Muscle layer of duodenum (tissue), 2 donors: ENCODE results near the gene KLHL22.
"Not testable (repeated sequence)": the region's sequence is repeated elsewhere in the genome, so short reads cannot be mapped to it uniquely, and the experiment has no call there.

Experiments used
- H3K27ac ChIP-seq: one replicate; pipeline ENCODE4 v1.7.0; 2013; ENCODE audit warnings: mild to moderate bottlenecking, low read length
- H3K27me3 ChIP-seq: one replicate; pipeline ENCODE4 v1.7.0; 2013; ENCODE audit warnings: low read depth, mild to moderate bottlenecking, control low read depth, low read length
- H3K36me3 ChIP-seq, 2 donors: one replicate each; pipeline ENCODE4 v1.7.0; 2013; ENCODE audit warnings: low read length in 2 of 2, control low read depth in 1 of 2, mild to moderate bottlenecking in 1 of 2; ENCODE audit not compliant: insufficient read depth in 2 of 2, control insufficient read depth in 1 of 2
- H3K4me1 ChIP-seq, 2 donors: one replicate each; pipeline ENCODE4 v1.7.0; 2013; ENCODE audit warnings: low read length in 2 of 2, mild to moderate bottlenecking in 2 of 2, control low read depth in 1 of 2, moderate library complexity in 1 of 2; ENCODE audit not compliant: insufficient read depth in 2 of 2, control insufficient read depth in 1 of 2
- H3K4me3 ChIP-seq, 2 donors: one replicate each; pipeline ENCODE4 v1.7.0; 2013; ENCODE audit warnings: low read length in 2 of 2, low read depth in 1 of 2, mild to moderate bottlenecking in 1 of 2
- H3K9me3 ChIP-seq, 2 donors: one replicate each; pipeline ENCODE4 v1.7.0; 2013; ENCODE audit warnings: low read length in 2 of 2, control low read depth in 1 of 2, mild to moderate bottlenecking in 1 of 2; ENCODE audit not compliant: control insufficient read depth in 1 of 2
- donor health status: healthy.

KLHL22 gene

GRCh38 chr22:20420157-20420842 lies 75.3 kb downstream of the KLHL22 start:
- Histone ChIP-seq H3K36me3 (no peaks in the 10 kb centered on the region), H3K4me1 (peaks cover 0 to 23% of the 10 kb centered on the region in 2 donors), H3K9me3 (no peaks in the 10 kb centered on the region), H3K27ac (no peak overlapping the region), H3K27me3 (no peaks in the 10 kb centered on the region), H3K4me3 (no peak overlapping the region)

DNA sequence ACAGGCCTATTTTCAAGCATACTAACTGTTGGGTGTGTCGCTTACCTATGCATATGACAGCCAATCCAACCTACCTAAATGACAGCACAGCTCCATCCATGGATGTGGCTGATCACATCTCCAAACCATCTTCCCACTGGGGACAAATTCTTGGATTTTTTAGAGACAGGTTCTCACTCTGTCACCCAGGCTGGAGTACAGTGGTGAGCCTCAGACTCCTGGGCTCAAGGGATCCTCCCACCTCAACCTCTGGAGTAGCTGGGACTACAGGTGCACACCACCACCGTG lies 76.0 kb downstream of the KLHL22 start:
- H3K4me3 ChIP-seq: no peak overlapping the region
- no peaks in the 10 kb centered on the region for H3K9me3 ChIP-seq
- no peaks in the 10 kb centered on the region for H3K27me3 ChIP-seq
- no peak overlapping the region for H3K27ac ChIP-seq
- no peaks in the 10 kb centered on the region for H3K36me3 ChIP-seq
- peaks cover 0 to 23% of the 10 kb centered on the region in 2 donors for H3K4me1 ChIP-seq

GRCh38 chr22:20418211-20418788 lies 77.3 kb downstream of the KLHL22 start:
- no peaks in the 10 kb centered on the region for H3K36me3 ChIP-seq
- no peak overlapping the region for H3K27ac ChIP-seq
- H3K4me3 ChIP-seq: peak overlapping the region in 1 of 2 donors; percentile 46
- H3K4me1 ChIP-seq: peaks cover 0 to 17% of the 10 kb centered on the region in 2 donors
- H3K9me3 ChIP-seq: no peaks in the 10 kb centered on the region
- no peaks in the 10 kb centered on the region for H3K27me3 ChIP-seq

DNA sequence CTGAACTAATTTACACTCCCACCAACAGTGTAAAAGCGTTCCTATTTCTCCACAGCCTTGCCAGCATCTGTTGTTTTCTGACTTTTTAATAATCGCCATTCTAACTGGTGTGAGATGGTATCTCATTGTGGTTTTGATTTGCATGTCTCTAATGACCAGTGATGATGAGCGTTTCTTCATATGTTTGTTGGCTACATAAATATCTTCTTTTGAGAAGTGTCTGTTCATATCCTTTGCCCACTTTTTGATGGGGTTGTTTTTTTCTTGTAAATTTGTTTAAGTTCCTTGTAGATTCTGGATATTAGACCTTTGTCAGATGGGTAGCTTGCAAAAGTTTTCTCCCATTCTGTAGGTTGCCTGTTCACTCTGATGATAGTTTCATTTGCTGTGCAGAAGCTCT lies 79.9 kb downstream of the KLHL22 start:
- not testable (repeated sequence) for H3K4me3 ChIP-seq, H3K27ac ChIP-seq, H3K9me3 ChIP-seq, H3K4me1 ChIP-seq, H3K27me3 ChIP-seq, H3K36me3 ChIP-seq

GRCh38 chr22:20415241-20415640 lies 80.4 kb downstream of the KLHL22 start:
- not testable (repeated sequence) for H3K4me1 ChIP-seq, H3K36me3 ChIP-seq, H3K27me3 ChIP-seq, H3K9me3 ChIP-seq, H3K27ac ChIP-seq, H3K4me3 ChIP-seq

- H3K4me3 ChIP-seq: no peak overlapping the region
- H3K36me3 ChIP-seq: no peaks in the 10 kb centered on the region
- no peak overlapping the region for H3K27ac ChIP-seq
- H3K9me3 ChIP-seq: no peaks in the 10 kb centered on the region
- no peaks in the 10 kb centered on the region for H3K27me3 ChIP-seq
- H3K4me1 ChIP-seq: peaks cover 0 to 7% of the 10 kb centered on the region in 2 donors
These were observed 81.1 kb downstream of the KLHL22 start for GRCh38 chr22:20414450-20414849.

- H3K36me3 ChIP-seq: no peaks in the 10 kb centered on the region
- no peaks in the 10 kb centered on the region for H3K27me3 ChIP-seq
- H3K9me3 ChIP-seq: no peaks in the 10 kb centered on the region
- H3K4me3 ChIP-seq: no peak overlapping the region
- peaks cover 0 to 7% of the 10 kb centered on the region in 2 donors for H3K4me1 ChIP-seq
- H3K27ac ChIP-seq: no peak overlapping the region
These were observed 81.5 kb downstream of the KLHL22 start for GRCh38 chr22:20414059-20414440.

- H3K27ac ChIP-seq: no peak overlapping the region
- no peaks in the 10 kb centered on the region for H3K9me3 ChIP-seq
- H3K27me3 ChIP-seq: no peaks in the 10 kb centered on the region
- H3K36me3 ChIP-seq: no peaks in the 10 kb centered on the region
- no peak overlapping the region for H3K4me3 ChIP-seq
- peaks cover 0 to 5% of the 10 kb centered on the region in 2 donors for H3K4me1 ChIP-seq
These were observed 82.2 kb downstream of the KLHL22 start for GRCh38 chr22:20413217-20414058.

GRCh38 chr22:20412474-20413216 lies 83.0 kb downstream of the KLHL22 start:
- H3K4me3 ChIP-seq: no peak overlapping the region
- H3K4me1 ChIP-seq: no peaks in the 10 kb centered on the region
- no peak overlapping the region for H3K27ac ChIP-seq
- H3K27me3 ChIP-seq: no peaks in the 10 kb centered on the region
- H3K9me3 ChIP-seq: no peaks in the 10 kb centered on the region
- peaks cover 0 to 3% of the 10 kb centered on the region in 2 donors for H3K36me3 ChIP-seq

GRCh38 chr22:20409385-20409784 lies 86.2 kb downstream of the KLHL22 start:
- not testable (repeated sequence) for H3K9me3 ChIP-seq, H3K27me3 ChIP-seq, H3K27ac ChIP-seq, H3K4me3 ChIP-seq, H3K4me1 ChIP-seq
- peaks cover 0 to 32% of the 10 kb centered on the region in 2 donors for H3K36me3 ChIP-seq

- no peak overlapping the region for H3K4me3 ChIP-seq
- no peaks in the 10 kb centered on the region for H3K4me1 ChIP-seq
- no peaks in the 10 kb centered on the region for H3K9me3 ChIP-seq
- H3K36me3 ChIP-seq: peaks cover 0 to 32% of the 10 kb centered on the region in 2 donors
- no peak overlapping the region for H3K27ac ChIP-seq
- no peaks in the 10 kb centered on the region for H3K27me3 ChIP-seq
These were observed 86.7 kb downstream of the KLHL22 start for GRCh38 chr22:20408891-20409290.
